Tibial nerve (tissue), 4 donors: ENCODE data around the gene AKAP7. TPM values are rescaled to one million over a fixed set of nuclear protein-coding genes. Genes with fewer than 3 reads are reported as not detected.
A peak's percentile ranks its signal among the peaks of the same experiment; 100 is the strongest.

Experiments used
- DNase-seq, 2 donors: peaks; one replicate each; pipeline ENCODE4 v3.0.0-alpha.2; 2019; ENCODE audit warnings: low spot score in 2 of 2
- H3K27ac ChIP-seq, 4 donors: fragments of 200-600 bp; sonication (generic) in 3 of 4; one replicate each; pipeline ENCODE4 v1.5.1; 2017 to 2019; ENCODE audit warnings: mild to moderate bottlenecking in 1 of 4
- H3K27me3 ChIP-seq, 2 donors: fragments of 200-600 bp; sonication (generic) in 1 of 2; one replicate each; pipeline versions ENCODE4 v1.5.1 to v1.6.0; 2017 to 2019
- H3K36me3 ChIP-seq, 3 donors: fragments of 200-600 bp; sonication (generic); one replicate each; pipeline ENCODE4 v1.5.1; 2018 to 2019
- H3K4me1 ChIP-seq, 4 donors: fragments of 200-600 bp; sonication (generic) in 3 of 4; one replicate each; pipeline ENCODE4 v1.5.1; 2017 to 2019
- H3K4me3 ChIP-seq, 4 donors: fragments of 200-600 bp; sonication (generic) in 3 of 4; one replicate each; pipeline ENCODE4 v1.5.1; 2017 to 2019; ENCODE audit warnings: mild to moderate bottlenecking in 1 of 4, moderate library complexity in 1 of 4
- H3K9me3 ChIP-seq, 4 donors: fragments of 200-600 bp; sonication (generic) in 3 of 4; one replicate each; pipeline ENCODE4 v1.5.1; 2017 to 2019
- CTCF ChIP-seq, 5 experiments: fragments of 200-600 bp in 3 of 5; fragments of 450-650 bp in 2 of 5; sonication (generic) in 3 of 5; IDR thresholded peaks; one replicate each; pipeline ENCODE4 v1.5.1; 2016 to 2019; ENCODE audit warnings: antibody characterized with exemption in 5 of 5, mild to moderate bottlenecking in 3 of 5, moderate library complexity in 2 of 5
- EP300 ChIP-seq, 2 donors: sonication (generic); formaldehyde crosslinking; IDR thresholded peaks; one replicate each; pipeline ENCODE4 v1.6.1; 2017; ENCODE audit warnings: antibody characterized with exemption in 2 of 2, mild to moderate bottlenecking in 1 of 2
- POLR2A ChIP-seq, 2 donors: fragments of 450-650 bp; IDR thresholded peaks; one replicate each; pipeline ENCODE4 v1.6.1; 2017; ENCODE audit warnings: antibody characterized with exemption in 2 of 2, mild to moderate bottlenecking in 2 of 2, moderate library complexity in 2 of 2
- WGBS, 2 donors: methylation state at CpG; one replicate each; pipeline ENCODE4 v1.1.5; 2018; 5-methylcytosine and 5-hydroxymethylcytosine counted together
- total RNA-seq, 4 donors: library from RNA; depleted of rRNA; stranded (reverse); fragments of >200 nt; gene quantifications; one replicate each; pipeline ENCODE4 v1.1.0, GENCODE V29; 2016

Gene AKAP7
- total RNA-seq, 4 donors from 2014 or later: 5.1 to 39.1 (median 11.8) TPM

- WGBS, 2 donors: 44 to 53% methylated on average over 4 of the region's 4 CpGs
- H3K4me1 ChIP-seq: peaks cover 0 to 4% (median 0%) of the 10 kb centered on the region in 4 donors
- TF ChIP-seq CTCF (IDR thresholded peaks at IDR 0.05) (peak; percentile 13 to 58 (median 40)), POLR2A (IDR thresholded peaks at IDR 0.05) (no peak), EP300 (IDR thresholded peaks at IDR 0.05) (no peak)
Observed at GRCh38 chr6:131116755-131117360, 18.4 kb upstream of the AKAP7 start.

GRCh38 chr6:131117878-131118277, 17.4 kb upstream of the AKAP7 start:
- H3K36me3 ChIP-seq: no peaks in the 10 kb centered on the region
- no peak overlapping the region for H3K4me3 ChIP-seq
- peaks cover 0 to 10% (median 0%) of the 10 kb centered on the region in 4 donors for H3K4me1 ChIP-seq
- H3K9me3 ChIP-seq: peaks cover 0 to 3% (median 0%) of the 10 kb centered on the region in 4 donors
- DNase-seq: no peak
- TF ChIP-seq CTCF (IDR thresholded peaks at IDR 0.05) (no peak), EP300 (IDR thresholded peaks at IDR 0.05) (no peak), POLR2A (IDR thresholded peaks at IDR 0.05) (no peak)
- no peak overlapping the region for H3K27ac ChIP-seq
- no peaks in the 10 kb centered on the region for H3K27me3 ChIP-seq
- 85 to 88% methylated on average over 3 of the region's 3 CpGs for WGBS, 2 donors

More at GRCh38 chr6:131116755-131117360, 18.4 kb upstream of the AKAP7 start:
- no peaks in the 10 kb centered on the region for H3K36me3 ChIP-seq
- peak in 1 of 2 donors; percentile 37 for DNase-seq
- no peak overlapping the region for H3K4me3 ChIP-seq
- H3K27ac ChIP-seq: no peak overlapping the region
- peaks cover 0 to 3% (median 0%) of the 10 kb centered on the region in 4 donors for H3K9me3 ChIP-seq
- H3K27me3 ChIP-seq: no peaks in the 10 kb centered on the region

- Histone ChIP-seq H3K36me3 (no peaks in the 10 kb centered on the region), H3K4me3 (no peak overlapping the region), H3K27ac (no peak overlapping the region), H3K4me1 (peaks cover 0 to 6% (median 0%) of the 10 kb centered on the region in 4 donors), H3K9me3 (peaks cover 0 to 3% (median 0%) of the 10 kb centered on the region in 4 donors), H3K27me3 (no peaks in the 10 kb centered on the region)
- 42 to 50% methylated on average over 3 of the region's 3 CpGs for WGBS, 2 donors
- TF ChIP-seq EP300 (IDR thresholded peaks at IDR 0.05) (no peak), CTCF (IDR thresholded peaks at IDR 0.05) (no peak), POLR2A (IDR thresholded peaks at IDR 0.05) (no peak)
- DNase-seq: no peak
Observed at GRCh38 chr6:131122007-131122406, 13.3 kb upstream of the AKAP7 start.

- DNase-seq: no peak
- H3K36me3 ChIP-seq: no peaks in the 10 kb centered on the region
- peaks cover 0 to 6% (median 0%) of the 10 kb centered on the region in 4 donors for H3K4me1 ChIP-seq
- H3K27me3 ChIP-seq: no peaks in the 10 kb centered on the region
- no peak for TF ChIP-seq POLR2A (IDR thresholded peaks at IDR 0.05)
- no peak for TF ChIP-seq EP300 (IDR thresholded peaks at IDR 0.05)
- TF ChIP-seq CTCF (IDR thresholded peaks at IDR 0.05): no peak
- H3K4me3 ChIP-seq: no peak overlapping the region
- H3K27ac ChIP-seq: no peak overlapping the region
- no peaks in the 10 kb centered on the region for H3K9me3 ChIP-seq
- 59 to 60% methylated on average over 1 of the region's 1 CpG for WGBS, 2 donors
Observed at GRCh38 chr6:131122516-131122915, 12.8 kb upstream of the AKAP7 start.

GRCh38 chr6:131124336-131125071, 10.8 kb upstream of the AKAP7 start:
- Histone ChIP-seq H3K4me1 (peaks cover 0 to 6% (median 0%) of the 10 kb centered on the region in 4 donors), H3K27me3 (no peaks in the 10 kb centered on the region), H3K27ac (no peak overlapping the region), H3K36me3 (no peaks in the 10 kb centered on the region), H3K9me3 (no peaks in the 10 kb centered on the region), H3K4me3 (no peak overlapping the region)
- TF ChIP-seq CTCF (IDR thresholded peaks at IDR 0.05) (no peak), EP300 (IDR thresholded peaks at IDR 0.05) (no peak), POLR2A (IDR thresholded peaks at IDR 0.05) (no peak)
- DNase-seq: no peak
- 48 to 83% methylated on average over 3 of the region's 3 CpGs for WGBS, 2 donors
